Fibroblast of skin of left biceps (primary cell): ENCODE measurements around the gene TAS2R41.

Source experiments
- DNase-seq, 2 experiments: peaks; one replicate each; pipeline ENCODE4 v3.0.0-alpha.2; 2013; ENCODE audit warnings: low read depth in 2 of 2

TAS2R41 gene

DNA sequence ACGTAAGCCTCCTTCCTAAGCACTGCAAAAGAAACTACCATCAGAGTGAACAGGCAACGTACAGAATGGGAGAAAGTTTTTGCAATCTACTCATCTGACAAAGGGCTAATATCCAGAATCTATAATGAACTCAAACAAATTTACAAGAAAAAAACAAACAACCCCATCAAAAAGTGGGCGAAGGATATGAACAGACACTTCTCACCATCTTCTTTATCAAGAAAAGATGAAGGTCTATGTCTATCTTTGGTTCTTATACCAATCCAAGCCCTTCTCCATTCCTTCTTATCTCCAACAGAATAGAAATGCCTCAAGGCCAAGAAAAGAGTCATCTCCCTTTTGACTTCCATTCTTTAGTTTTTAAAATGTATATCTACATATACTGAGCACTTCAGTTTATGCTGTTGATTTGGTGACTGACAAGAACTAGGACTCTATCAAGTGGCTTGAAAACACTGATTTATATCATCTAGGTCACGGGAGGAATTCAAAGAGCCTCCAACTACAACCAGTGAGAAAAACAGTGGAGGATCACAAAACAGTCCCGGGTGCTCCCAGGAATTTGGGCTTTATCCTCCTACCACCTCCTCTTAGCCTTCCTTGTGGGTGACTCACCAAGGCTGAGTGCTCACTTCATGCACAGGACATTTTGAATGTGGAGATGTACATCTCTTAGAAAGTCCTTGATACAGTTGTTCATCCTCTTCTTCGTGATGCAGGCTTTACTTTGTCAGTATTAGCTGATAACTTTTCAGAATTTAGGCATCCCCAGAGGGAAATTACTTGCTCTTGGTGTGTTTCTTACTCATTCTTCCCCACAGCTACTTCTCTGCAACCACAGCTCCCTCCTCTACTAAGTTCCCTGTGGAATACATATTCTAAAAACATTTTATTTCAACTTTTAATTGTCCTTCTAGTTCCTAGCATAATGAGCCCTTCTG, 15.4 kb downstream of the TAS2R41 start:
- no peak for DNase-seq

DNA sequence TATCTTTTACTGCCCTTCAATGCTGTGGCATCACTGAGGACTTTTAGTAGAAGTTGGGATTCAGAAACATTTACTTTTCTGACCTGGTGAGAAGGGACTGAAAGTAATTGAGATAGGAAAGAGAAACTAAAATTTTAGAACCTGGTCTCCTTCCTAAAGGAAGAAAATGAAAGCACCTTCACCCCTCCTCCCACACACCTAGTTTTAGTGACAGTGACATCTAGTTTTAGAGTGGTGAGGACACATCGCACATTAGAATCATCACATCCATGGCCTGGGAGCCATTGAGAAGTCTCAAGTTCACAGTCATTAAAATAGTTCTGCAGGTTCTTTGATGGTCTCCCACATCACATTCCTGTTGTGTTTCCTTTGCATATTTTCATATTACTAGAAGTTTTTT, 16.1 kb downstream of the TAS2R41 start:
- DNase-seq, result no peak

DNA sequence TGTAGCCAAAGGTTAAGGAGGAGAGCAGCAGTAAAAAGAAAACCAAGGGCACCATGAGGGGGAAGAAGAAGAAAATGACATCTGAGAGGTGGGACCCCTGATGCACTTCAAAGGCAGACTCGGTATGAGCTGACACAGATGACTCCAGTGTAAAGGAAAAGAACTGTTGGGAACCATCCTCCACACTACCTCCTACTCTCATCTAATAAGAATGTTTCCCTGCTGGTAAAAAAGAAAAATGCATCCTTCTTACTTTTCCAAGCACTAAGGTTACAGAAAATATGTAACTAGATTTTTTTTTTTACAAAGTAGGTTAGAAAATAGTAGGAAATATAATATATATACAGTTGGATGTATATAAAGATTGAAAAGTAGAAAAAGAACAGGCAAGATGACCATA, 16.9 kb downstream of the TAS2R41 start:
- no peak for DNase-seq

DNA sequence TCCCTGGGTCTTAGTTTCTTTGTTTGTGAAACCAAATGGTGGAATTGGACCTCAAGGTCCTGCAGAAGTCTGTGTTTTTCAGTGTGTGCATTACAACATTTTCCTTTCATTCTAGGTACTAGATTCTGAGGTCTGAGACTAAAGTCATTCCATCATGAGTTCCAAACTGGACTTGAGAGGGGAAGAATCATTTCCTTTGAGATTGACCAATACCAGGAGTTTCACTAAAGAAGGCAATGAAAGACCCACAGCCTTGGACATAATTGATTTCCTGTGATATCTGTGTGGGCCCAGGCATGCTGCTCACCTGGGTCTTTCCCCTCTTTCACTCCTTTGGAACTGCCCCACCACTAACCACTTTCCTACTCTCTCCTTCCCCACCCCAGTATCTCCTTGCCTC, 18.2 kb downstream of the TAS2R41 start:
- no peak for DNase-seq

DNA sequence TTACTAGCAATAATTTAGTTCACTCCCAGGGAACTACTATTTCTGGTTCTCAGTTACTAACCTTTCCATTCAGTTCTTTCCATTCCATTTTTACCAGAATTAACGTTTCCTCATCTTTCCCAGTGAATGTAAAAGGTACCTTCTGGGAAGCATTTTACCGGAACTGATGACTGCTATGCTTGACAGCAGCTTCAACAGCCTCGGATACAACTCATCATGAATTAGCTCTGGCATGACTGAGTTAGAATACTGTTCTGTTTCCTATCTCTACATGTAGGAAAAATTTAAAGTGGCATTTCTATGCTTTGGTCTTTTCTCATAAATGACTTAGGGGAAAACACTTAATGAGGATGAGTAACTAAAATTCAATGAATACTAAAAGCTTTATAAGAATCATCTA, 18.6 kb downstream of the TAS2R41 start:
- DNase-seq, result no peak

DNA sequence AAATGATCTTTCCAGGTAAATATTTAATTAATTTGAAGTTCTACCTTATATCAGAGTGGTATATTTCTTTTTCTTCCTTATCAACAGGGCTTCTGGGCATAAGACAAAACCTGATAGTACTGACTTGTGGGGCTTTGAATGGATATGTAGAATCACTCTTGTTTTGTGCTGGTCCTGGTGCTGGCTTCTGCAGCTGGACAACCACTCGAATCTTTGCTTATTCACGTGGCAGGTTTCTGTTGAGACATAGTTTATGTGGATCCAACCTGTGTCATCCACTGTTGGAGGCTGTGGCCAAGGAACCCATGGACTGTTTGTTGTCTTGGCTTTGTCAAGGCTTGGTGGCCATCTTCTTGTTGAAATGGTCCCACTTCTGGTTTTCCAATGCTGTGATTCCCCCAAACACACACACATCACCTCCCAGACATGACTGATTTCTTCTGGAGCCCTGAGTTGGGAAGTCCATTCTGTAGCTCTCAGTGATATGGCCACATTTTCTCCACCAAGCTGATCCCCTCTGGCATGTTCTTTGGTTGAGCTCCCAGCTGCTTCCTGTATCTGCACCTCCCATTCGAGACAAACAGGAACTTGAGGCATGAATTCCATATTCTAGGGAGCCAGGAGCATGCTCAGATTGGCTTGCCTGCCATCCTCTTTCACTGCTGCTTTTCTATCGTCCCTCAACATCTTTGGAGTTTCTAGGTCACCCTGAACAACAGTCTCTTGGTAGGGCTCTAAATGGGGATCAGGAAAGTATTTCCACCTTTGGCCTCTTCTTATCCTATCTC, 19.5 kb downstream of the TAS2R41 start:
- no peak for DNase-seq

DNA sequence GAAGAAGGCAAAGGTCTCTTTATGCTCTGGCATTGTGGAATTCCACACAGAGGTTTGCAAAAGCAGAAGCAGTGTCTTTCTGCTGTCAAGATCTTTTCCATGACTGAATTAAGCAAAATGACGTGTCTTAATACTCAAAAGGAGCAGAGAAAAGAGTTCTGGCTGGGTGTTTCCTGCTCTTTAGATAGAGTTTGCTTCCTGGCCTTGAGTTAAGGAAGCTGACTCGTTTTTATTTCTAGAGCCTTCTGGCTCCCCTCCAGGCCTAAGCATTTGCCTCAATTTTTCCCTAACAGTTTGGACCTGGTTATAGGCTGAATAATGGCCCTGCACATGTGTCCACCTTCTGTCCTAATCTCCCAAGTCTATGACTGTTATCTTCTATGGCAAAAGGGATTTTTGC, 21.6 kb downstream of the TAS2R41 start:
- no peak for DNase-seq

DNA sequence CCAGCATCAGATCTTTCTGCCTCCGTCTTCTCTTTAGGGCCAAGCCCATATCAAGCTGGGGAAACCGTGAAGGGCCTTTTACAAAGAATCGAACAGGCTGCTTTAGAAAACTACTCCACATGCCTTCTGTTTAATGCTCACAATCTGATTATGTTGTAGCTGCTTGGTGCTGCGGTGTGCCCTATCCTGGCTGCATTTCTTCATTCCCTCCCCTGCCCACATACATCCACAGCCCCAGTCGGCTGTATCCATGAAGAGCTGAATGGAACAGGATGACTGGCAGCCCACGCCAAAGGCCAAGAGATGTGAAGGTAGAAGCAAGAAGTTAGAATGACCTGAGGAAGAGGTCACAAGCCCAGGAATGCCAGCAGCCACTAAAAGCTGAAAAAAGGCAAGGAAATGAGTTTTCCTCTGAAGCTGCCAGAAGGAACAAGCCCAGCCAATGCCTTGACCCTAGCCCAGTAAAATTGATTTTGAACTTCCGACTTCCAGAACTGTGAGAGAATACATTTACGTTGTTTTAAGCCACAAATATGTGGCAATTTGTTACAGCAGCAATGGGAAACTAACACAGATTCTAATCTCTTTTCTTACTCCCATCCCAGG, 22.2 kb downstream of the TAS2R41 start:
- DNase-seq, result no peak

DNA sequence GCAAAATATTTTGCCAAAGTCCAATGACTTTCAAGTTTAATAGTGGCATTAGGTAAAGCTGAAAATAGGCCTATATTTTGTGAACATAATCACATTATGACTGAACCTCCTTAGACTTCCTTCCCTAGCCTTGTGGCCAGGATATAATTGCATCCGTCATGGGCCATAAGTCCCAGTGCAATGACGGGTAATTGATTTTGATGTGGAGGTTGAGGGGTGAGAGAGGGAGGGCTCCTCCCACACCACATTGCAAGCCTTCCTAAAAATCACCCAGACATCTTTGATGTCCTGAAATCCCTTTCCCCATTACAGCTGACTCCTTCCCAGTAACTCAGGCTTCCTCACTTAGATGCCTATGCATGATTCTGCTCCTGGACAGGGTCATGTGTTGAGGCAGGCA, 25.6 kb downstream of the TAS2R41 start:
- DNase-seq, result no peak

DNA sequence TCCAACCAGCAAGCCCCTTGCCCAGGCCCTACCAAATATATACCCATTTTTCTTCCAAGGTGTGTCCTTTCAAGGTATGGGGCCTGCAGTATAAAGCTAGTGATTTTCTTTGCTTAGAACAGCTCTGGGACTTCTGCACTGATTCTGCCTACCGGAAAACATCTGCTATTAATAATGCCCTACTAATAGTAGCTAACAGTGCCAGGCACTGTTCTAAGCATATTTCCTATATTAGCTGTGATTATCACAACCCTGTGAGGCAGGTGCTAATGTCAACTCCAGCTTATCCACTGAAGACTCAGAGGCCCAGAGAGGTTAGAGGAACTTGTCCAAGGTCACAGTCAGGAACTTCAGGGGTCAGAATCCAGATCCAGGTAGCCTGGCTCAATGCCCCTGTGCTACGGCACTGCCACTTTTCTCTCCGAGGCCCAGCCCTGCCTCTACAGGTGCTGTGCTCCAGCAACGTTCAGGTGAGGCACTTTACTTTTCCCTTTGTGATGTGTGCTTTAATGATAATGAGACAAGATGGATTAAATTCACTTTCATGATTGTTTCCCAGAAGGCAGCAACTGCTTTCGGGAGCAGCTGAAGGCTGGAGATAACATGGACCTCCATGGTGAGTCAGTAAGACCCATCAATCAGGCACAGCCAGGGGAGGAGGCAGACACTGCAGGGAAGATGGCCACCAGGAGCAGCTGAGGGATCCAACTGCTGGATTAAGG, 26.7 kb downstream of the TAS2R41 start:
- DNase-seq, result no peak

DNA sequence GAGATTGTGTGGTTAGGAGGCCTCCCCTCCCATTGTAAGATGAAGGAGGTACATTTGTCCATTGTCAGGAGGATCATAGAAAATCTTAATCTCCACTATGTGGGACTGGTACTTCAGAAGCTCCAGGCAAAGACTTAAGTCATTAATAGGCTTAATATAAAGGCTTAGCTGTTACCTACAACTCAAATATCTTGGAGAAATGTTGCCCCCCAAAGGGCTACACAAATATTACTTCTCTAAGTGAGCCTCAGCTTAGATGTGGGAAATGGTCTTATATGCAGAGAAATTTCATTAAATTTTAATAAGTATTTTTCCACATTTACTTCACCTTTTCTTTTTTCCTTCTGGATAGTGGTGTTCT, 27.2 kb downstream of the TAS2R41 start:
- no peak for DNase-seq

DNA sequence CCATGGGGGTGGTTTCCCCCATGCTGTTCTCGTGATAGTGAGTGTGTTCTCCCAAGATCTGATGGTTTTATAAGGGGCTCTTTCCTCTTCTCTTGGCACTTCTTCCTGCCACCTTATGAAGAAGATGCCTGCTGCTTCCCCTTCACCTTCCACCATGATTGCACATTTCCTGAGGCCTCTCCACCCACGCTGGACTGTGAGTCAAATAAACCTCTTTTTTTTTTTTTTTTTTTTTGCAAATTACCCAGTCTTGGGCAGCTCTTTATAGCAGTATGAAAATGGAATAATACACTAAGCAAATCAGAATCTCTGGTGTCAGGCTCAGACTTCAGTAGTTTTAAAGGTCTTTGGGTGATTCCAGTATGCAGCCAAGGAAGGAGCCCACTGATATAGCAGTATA, 28.2 kb downstream of the TAS2R41 start:
- no peak for DNase-seq

DNA sequence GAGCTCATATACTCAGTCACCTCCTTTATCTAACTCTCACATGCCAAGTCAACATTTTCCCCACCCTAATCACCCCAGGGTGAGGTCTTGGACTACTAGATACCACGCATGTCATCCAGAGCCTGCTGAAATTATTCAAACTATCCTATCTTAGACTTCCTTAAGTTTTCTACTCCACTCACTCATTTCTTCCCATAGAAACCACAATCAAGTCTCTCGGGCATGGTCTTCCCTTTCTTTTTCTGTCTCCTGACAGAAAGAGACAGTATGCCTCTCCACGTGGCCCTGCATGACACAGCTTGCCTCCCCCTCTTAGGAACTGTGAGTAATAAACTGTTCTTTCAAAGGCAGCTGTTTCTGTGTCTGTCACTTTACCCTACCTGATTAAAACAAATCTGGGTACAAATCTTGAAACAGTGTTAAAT, 29.4 kb downstream of the TAS2R41 start:
- no peak for DNase-seq

DNA sequence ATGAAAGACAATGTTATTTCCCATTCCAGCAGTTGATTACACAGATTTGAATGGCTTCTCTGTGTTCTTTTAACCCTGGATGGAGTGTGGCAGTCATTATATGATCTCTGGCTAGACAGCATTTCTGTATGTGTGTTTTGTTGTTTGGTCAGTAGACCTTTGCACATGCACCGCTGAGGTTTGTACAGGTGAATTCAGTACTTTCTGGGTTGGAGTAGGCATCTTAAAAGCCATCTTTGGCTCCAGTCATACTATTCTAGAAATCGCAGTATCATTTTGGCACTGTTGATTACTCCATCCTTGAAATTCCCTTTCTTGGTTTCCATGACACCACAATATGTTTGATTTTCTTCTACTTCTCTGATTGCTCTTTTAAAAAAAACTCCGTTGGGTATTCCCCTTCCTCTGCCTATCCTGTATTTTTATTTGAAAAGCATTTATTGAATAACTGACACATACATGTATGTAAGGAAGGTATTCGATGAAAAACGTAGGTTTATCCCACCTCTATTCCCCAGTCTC, 29.9 kb downstream of the TAS2R41 start:
- no peak for DNase-seq

DNA sequence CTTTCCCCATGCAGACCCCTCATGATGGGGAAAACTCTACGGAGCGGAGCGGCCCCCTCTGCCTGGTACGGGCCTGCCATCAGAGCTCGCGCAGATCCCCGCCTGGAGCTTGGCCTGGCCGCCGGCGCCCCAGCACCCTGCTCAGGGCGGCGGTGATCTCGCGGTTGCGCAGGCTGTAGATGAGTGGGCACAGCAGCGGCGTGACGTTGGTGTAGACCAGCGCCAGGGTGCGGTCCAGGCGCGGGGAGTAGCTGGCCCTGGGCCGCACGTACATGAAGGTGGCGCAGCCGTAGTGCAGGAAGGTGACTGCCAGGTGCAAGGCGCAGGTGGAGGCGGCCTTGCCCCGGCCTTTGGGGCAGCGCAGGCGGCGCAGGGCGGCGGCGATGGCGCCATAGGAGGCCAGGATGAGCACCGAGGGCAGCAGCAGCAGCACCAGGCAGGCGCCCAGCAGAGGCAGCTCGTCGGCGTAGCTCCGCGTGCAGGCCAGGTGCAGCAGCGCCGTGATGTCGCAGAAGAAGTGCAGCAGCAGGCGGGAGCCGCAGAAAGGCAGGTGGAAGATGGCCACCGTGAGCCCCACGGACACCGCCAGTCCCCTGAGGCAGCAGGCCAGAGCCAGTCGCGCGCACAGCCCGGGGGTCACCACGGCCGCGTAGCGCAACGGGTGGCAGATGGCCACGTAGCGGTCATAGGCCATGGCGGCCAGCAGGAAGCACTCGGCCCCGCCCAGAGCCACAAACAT, 33.4 kb downstream of the TAS2R41 start:
- no peak for DNase-seq

DNA sequence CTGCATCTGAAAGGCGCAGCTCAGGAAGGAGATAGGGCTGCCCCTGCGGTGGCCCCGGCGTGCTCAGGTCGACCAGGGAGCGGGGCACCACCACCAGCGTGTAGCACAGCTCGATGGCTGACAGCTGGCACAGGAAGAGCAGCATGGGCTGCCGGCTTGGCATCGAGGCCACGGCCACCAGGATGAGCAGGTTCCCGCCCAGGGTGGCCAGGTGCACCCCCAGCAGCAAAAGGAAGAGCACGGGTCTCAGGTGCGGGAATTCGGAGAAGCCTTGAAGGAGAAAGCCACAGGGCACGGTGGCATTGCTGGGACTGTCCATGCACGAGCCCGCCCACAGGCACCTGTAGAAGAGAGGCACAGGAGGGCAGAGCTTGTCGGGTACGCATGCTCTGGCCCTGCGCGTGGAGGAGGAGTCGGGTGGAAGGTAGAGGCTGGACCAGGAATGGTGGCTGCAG, 33.9 kb downstream of the TAS2R41 start:
- DNase-seq, result no peak

DNA sequence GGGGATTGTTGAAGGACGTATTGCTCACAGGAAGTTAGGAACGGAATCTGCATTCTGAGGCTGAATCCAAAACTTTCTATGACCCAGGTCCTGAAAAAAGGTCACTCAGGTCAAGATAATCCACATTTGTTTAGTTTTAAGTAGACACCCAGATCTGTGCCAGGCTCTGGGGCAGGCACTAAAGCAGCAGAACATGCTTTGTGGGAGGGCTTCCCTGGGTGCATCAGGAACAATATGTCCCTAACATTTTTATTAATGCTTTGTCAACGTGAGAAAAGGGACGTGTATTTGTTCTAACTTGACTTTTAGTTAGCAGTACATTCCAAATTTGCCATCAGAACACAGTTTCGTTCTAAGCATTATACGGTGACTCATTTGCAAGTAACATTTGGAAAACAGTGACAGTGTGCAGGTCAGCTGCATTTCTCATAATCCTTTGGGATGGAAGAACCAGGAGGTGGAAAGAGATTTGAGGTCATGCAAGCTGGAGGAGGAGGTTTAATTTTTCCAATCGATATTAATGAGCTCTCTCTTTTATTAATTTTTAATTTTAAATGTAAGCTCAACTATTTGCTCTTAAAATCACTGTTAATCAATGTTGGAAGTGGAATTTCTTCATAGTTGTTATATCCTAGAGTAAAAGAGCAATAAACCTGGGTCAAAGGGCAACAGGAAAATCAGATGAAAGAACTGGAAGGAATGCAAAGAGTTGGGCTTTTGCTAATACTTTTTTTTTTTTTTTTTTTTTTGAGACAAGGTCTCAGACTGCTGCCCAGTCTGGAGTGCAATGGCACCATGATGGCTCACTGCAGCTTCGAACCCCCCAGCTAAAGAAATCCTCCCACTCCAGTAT, 35.0 kb downstream of the TAS2R41 start:
- DNase-seq, result no peak

DNA sequence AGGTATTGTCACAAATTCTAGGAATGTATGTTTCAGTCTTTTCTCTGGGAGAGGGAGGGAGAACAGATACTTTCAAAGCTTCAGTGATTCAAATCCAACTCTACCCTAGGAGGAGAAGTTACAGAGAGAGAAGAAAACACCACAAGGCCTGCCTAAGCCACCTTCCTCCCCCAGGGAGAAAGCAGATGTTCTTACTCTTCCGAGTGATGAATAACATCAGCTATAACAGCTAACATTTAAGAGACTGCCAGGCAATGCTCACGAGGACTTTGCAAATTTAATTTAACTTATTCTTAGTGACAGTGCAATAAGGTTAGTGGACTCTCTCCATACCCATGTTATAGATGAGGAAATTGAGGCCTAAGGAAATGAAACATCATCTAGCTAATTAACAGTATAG, 36.8 kb downstream of the TAS2R41 start:
- no peak for DNase-seq

DNA sequence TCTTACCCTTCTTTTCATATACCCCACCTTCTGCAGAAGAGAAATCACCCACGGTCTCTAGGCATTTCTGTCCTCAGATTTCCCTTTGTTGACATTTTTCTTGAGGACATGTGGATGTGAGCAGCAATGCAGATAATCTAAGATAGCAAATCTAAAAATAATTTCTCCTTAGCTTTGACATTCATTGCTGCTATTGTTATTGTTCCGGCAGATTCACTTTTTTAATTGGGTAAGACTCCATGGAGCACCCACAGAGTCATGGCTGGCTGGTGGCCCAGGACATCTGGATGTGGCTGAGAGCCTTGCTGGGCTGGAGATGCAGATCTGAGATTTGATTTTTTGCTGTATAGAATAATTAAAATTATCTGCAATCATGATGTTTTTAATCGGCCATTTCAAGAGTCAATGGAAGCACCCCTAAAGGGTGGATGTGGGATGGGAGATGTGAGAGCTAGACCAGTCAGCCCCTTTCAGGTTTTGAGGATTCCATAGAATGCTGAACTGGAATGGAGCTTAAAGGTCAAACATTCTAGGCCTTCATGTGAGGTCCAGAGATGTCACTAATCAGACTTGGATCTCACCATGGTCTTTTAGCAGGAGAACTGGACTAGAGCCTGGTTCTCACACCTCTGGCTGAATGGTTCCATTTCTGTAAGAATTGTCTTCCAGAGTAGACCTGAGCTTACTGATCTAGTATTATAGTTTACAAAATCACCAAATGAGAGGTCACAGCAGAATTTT, 37.5 kb downstream of the TAS2R41 start:
- no peak for DNase-seq
